GM21447 (cell line): ENCODE results near the gene MCTP1.

Experiments
- ATAC-seq: cut with Tn5 transposase; IDR thresholded peaks from one replicate; pipeline ENCODE4 v1.9.1; 2021; ENCODE audit not compliant: unreplicated experiment

The MCTP1 gene

DNA sequence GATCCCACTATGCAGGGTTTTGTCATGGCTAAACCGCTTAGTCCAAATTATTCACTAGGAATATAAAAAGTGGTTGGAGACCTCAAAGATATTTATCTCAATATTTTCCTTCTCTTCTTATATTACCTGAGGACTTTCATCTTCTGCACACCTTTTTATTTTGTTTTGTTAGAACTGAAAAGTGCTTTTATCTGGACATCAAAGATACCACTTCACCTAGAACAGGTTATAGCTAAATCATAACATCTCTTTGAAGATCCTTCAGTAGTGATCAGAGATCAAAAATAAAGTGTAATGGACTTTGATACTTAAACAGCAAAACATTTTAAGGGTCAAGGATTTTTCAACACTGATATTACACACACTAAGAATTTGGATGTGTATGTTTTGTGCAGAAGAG, 160.2 kb downstream of the MCTP1 start:
- ATAC-seq: no peak

DNA sequence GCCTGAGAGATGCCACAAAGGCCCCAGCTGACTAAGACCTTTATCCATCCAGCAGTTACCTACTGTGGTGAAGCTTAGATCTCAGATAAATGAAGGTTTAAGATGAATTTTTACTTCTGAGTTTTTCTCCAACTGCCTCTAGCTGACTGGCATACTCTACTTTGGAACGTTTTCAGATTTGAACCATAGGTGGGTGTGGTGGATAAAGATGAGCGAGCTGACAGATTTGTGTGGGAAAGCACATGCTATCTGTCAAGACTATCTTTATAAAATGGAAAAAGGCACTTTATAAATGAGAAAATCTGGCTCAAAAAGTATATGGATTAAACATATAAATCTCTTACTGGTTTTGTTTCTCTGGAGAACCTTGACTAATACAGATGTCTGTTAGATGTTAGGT, 160.8 kb downstream of the MCTP1 start:
- no peak for ATAC-seq

DNA sequence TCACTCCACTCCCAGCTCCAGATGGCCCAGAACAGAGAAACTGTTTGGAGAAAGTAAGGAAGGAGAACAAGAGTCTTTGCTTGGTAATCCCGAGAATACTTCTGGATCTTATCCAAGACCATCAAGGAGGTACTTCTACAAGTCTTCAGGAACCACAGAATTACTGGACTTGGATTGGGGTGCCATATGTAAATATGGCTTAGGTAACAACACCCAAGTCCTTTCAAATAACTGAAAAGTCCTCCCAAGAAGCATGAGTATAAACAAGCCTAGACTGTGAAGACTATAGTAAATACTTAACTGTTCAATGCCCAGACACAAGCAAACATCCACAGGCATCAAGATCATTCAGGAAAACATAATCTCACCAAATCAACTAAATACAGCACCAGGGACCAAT, 170.0 kb downstream of the MCTP1 start:
- no peak for ATAC-seq

DNA sequence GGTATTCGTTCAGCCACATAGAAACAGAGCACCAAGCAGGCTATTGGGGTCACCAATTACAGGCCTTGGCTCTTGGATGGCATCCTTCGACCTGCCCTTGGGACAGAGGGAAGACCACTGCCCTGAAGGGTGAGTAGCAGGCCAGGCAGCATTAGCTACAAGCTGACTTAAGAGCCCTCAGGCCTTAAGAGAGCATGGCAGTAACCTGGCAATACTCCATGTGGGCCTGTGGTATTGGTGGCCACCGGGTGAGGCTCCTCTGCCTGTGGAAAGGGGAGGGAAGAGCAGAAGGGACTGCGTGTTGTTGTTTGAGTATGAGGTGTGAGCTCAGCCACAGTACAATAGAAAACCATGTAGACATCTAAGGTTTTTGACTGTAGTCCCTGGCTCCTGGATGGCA, 170.6 kb downstream of the MCTP1 start:
- ATAC-seq: no peak

DNA sequence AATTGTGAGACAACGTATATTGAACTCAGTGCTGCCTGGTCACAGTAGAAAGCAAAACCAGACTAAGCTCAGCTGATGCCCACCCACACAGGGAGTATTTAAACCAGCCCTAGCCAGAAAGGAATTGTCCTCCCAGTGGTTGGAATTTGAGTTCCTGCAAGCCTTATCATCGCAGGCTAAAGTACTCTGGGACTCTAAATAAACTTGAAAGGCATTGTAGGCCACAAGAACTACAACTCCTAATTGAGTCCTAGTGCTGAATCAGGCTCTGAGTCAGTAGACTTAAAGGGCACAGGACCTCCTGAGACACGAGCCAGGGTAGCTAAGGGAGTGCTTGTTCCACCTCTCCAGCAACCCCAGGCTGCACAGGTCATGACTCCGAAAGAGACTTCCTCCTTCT, 171.4 kb downstream of the MCTP1 start:
- ATAC-seq: no peak

DNA sequence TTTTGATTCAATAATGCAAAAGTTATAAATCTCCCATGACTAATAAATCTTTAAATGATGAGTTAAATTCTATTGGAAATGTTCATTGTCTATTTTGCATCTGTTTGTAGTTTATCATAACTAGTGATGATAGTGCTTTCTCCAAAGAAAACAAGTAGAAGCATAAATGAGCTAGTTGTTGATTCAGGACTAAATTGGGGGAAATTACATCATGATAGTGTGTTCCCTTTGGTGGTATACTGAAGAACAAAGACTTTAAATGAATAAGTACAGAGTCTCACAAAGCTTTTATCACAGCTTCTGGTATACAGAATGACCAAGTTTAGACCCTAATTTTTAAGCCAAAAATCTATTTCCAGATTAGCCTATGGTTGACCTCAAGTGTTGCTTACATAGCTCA, 173.8 kb downstream of the MCTP1 start:
- no peak for ATAC-seq

DNA sequence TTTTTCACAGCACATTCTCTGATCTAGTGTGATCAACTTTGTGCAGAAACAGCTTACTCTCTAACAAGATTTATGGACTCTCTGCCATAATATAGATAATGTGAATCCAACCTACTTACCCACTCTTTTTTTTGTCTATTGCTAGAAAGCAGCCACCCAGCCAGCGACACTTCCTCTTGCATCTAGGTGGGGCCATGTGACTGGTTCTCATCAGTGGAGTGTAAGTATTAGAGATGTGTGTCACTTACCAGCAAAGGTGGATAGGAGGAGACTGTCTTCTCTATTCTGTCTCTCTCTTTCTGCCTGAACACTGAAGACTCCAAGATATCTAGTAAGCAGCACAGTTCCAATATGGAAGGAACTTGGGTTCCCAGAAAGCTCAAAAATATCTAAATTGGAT, 174.8 kb downstream of the MCTP1 start:
- peak; percentile 60 for ATAC-seq

DNA sequence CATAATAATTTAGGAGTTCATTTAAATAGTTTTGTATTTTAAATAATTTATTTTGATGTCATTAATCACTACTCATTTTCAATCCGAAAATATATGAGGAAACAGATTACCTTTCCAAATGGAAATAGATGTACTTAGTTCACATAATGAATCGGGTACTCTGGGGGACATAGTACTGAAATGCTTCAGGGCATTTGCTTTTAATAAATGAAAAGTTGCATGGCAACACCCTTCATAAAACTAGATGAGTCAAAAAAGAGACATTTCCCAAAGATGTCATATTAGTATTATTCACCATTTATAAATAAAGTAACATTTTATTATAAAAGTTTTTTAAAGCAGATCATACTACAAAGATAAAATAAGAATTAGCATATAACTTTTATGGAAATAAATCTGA, 177.8 kb downstream of the MCTP1 start:
- no peak for ATAC-seq

DNA sequence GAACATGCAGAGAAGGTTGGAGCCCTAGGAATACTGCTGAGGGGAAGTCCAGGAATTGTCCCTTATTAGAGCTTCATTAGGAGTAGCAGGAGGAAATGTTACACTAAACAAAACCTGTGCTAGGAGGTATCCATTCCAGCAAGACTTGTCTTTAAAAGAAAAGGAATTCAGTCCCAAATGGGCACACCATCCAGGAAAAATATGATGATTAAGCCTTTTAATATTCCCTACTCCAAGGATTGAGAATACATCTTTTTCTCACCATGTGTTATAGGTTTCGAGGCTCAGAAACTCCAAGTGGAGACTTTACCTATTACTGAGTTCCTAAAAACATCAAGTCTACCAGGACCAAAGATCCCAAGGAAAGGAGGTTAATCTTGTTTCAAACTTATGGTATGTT, 179.3 kb downstream of the MCTP1 start:
- no peak for ATAC-seq

DNA sequence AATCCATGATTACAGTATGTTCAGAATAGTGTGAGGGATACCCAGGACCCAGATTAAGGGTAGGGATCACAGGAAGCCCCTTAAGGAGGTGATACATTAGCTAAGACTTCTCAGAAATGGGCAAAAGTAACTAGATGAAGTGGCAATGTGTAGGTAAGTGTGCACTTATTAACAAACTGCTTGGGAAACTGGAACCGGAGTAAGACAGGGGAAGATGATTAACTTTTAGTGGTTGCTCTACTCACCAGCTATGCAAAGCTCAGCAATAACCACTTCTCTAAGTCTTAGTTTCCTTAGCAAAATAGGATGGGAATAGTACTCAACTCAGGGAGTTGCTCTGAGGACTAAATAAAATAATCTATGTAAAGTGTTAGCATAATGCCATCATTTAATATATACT, 182.2 kb downstream of the MCTP1 start:
- peak; percentile 98 for ATAC-seq

DNA sequence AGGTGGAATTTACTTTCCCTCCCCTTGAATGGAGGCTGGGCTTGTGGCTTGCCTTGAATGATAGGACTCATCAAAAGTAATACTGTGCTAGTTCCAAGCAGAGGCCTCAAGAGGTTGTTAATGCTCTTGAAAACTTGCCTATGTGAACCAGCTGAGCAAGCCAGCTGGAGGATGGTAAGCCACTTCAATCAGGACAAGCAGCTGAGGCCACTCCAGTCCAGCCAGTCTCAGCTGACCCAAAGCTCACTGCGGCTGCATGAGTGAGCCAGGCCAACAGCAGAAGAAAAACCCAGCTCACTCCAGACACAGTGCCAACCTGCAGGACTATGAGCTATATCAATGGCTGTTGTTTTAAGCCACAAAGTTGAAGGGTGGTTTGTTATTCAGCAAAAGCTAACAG, 182.8 kb downstream of the MCTP1 start:
- ATAC-seq: peak; percentile 42

DNA sequence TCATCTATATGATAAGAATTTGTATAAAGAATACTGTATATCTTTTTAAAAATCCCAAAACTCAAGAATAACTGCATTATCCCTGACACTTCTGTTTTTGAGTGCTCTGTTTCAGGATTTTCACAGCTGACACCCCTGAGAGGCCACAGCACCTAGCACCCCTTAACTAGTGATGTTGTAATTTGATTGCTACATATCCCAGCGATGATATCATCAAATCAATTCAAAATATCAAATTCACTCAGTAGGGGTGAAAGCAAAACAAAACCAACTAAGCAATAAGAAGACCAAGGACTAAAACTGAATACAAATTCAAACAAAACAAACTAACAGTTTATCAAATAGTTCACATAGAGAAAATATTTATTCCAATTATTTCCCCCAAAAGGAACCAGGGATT, 184.3 kb downstream of the MCTP1 start:
- ATAC-seq: no peak

DNA sequence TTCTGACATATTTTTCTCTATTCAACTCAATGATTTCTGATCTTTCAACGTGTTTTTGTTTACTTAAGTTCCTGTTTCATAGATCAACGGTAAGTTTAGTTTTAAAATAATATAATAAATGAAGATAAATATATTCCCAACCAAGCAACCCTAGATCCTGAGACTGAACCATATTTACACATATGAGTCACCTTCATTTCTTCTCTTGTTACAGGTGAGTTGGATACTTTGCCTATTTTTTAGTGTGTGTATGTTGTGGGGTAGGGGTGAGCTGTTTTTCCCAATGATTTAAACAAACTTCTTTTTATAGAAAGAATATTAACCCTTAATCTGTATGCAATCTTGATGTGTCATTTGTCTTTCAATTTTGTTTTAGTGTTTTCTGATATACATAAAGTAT, 186.9 kb downstream of the MCTP1 start:
- no peak for ATAC-seq

DNA sequence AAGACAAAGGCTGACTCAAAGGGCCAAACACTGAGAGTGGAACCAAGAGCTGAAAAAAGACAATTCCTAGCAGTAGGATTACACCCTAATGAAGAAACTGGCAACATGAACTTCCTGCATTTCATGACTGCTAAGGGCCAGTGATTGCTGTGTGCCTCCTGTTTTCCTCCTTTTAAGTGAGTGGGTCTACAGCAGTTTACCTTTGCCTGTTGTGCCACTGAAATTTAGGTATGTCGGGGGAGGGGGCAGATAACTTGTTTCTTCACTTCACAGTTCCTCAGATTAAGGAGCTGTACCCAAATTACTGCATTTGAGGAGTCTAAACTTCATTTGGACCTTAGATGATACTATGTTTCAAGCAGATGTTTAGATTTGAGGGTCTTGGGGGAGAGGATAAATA, 191.7 kb downstream of the MCTP1 start:
- no peak for ATAC-seq

DNA sequence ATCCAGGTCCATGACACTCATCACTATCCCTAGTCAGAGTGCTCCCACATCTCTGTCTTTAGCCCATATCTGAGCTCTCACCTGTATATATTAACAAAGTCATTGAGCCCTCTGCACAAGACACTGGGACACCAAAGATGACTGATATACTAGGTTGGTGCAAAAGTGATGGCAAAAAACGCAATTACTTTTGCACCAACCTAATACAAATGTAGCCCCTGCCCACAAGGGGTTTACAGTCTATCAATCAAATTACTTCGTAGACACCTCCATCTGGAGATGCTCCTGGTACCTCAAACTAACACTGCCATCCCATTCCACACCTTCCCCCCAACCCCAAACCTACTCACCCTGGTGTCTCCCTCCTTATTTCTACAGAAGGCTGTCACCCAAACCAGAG, 194.1 kb downstream of the MCTP1 start:
- no peak for ATAC-seq

DNA sequence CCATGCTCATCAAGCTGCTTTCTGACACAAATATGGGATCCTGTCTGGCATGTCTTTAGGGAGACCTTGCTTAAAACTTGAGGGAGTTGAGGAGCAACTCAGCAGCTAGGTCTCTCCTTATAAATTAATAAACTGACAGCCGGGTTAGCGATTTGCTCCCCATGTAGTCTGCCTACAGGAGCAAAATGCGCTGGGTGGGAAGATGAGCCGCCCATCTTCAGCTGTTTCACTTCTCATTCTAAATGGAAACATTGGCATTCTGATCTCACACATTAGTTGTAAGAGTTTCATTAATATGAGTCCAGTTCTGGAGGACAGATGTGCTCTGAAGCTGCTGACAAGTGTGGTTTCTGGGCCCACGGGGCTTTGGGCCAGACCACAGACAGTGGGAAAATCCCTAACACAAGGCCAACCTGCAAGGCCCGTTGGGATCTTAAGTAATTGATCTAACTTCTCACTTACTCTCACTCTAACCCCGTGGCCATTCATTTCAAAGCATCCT, 197.0 kb downstream of the MCTP1 start:
- peak; percentile 86 for ATAC-seq

DNA sequence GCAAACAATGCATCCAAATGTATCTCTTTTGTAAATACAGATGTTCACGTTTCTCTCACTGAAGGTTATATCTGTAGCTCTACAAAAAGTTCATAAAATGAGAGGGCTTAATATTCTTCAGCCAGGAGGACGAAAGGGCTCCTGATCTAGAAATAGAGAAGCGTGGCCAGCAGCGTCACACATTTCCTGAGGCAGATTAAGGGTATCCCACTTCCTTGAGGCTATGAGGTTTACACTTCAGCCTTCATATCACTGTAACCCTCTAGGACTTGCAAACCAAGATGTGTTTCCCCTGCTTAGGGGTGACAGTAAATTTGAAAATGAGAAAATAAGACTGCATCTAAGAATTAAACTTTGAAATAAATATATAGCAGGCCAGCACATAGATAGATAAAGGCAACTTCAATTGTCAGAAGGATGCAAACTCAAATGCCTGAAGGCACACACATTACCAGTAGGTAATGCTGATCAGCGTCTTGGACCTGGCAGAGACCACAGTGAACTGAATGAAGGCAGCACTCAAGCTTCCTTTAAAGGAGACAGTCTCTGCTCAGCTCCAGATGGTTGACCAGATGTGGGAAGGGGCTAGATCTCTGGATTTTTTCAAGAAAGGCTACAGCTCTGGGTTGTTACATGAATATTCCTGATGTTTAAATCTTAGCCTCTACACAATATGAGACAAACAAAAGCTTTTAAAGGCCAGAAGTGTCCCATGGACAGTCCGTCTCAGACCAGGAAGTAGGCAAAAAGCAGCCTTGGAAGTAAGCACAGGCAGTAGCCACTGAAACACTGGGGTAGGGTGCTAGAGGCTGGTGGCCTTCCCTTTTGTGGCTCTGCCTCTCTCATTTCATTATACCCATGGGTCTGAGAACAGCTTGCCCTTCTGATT, 197.7 kb downstream of the MCTP1 start:
- peak; percentile 44 for ATAC-seq

DNA sequence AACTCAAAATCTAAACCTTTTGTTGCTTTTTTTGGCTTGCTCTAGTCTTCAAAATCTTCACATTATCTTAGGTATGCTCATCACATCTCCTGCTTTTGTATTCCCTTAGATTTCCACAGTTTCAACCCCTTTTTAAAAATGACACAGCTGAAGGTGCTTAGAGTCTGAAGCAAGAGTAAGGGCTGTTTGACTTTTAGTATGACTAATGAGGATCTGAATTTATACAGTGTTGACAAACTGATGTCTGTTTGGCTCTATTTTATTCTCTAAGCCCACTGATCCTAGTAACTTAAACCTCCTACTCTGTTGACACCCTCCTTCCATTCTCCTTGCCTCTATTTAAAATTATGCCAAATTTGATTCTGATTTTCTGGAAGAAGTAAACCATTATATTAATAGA, 200.1 kb downstream of the MCTP1 start:
- ATAC-seq: no peak

DNA sequence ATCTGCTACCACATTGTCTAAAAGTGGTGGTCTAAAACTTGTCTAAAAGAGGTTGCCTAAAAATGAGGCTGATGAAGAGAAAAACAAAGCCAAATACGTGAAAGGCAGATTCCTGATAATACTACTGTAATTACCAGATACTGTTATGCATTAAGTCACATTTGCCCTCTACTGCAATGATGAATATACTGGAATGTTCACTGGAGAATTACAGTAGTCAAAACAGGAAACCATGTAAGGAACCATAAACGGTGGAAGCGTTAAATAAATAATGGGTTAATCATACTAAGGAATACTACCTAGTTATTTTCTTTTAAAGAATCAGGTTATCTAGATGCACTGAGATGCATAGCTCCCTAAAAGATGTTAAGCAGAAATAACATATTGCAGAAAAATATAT, 201.3 kb downstream of the MCTP1 start:
- no peak for ATAC-seq

DNA sequence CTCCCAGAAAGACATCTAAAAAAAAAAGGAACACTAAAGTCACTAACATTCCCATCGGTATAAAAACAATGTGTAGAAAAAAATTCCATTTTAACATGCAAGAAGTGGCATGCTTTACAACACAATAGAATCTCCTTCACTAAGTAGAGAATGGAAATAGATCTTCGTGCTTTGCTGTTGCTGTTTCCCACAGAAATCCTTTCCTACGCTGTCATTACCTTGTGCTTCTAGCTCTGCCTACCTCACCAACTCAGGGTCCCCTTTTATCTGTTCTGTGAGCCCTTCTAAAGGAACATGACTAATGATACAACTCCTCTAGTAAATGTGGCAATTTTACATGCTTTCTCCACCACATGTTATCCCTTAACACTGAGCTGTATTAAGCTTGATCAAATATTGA, 202.9 kb downstream of the MCTP1 start:
- peak; percentile 2 for ATAC-seq

DNA sequence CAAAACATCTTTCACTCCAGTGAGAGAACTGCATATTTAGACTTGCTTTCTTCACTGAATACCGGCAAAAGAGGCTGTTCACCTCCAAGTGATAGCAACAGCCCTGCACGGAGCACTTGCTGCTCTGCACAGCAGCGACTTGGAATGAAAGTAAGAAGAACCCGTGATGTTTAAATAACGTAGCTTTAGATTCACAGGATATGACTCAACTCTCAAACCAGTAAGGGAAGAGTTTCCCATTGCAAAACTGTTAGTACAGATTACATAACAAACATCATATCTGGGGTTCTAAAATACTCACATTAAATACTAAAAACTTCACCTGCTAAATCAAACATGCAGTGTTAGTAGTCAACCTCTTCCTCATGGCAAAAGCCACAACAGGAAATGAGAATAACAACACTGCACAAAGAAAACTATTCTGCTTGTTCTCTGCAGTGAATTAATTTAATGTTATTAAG, 203.4 kb downstream of the MCTP1 start:
- ATAC-seq: peak; percentile 92

DNA sequence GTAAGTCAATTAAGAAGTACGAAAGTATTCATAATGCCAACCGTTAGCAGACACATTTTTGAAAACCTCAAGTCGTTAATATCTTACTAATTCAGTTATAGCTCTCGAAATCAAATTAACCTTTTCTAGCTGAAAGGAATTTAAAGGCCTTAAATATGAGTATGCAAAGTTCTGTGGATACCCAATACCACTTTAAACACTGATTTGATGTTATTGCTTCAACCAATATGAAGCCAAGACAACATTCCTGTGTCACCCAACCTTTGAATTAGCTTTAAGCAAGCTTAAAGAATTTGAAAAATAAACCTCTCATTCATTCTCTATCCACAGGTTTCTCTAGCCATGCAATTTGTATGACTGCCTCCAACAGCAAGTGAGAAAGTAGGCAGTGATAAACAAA, 204.5 kb downstream of the MCTP1 start:
- ATAC-seq: no peak

DNA sequence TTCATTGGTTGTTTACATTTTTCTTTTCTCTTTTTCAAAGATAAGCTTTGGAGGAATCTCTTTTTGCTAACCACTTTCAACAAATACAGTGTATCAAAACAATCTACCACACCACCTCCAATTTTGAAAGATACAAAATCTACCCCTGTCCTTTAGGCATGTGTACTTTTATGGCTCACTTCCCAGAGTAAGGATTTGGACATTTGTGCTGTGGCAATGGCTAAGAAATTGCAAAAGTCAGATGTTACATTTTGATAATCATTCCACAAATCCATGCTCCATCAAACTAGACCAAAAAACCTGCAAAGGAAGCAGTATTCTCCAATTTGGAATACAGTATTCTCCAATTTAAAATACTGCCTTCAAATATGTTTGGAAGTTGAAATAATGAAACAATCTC, 204.9 kb downstream of the MCTP1 start:
- ATAC-seq: no peak
